ENCODE data around the gene F13B.
"Not testable (repeated sequence)": the region's sequence is repeated elsewhere in the genome, so short reads cannot be mapped to it uniquely, and the experiment has no call there.

Gene F13B

GRCh38 chr1:197036861-197037260 is 30.2 kb downstream of the F13B start:
- DNase-seq (ENCODE audit: insufficient read length) (no peak), FAIRE-seq (no peak)
- TF ChIP-seq TAF1 (IDR thresholded peaks at IDR 0.05; ENCODE audit: borderline replicate concordance, low read depth, low read length): no peak
- no peak for TF ChIP-seq POLR2A (IDR thresholded peaks at IDR 0.05; ENCODE audit: low read depth, low read length)
- no peak for TF ChIP-seq POLR2AphosphoS5 (IDR thresholded peaks at IDR 0.05; ENCODE audit: low read depth, low read length)

- FAIRE-seq; DNase-seq (ENCODE audit: insufficient read length): not testable (repeated sequence)
Observed at GRCh38 chr1:197034631-197035339, 32.3 kb downstream of the F13B start.

GRCh38 chr1:197029749-197030148 is 37.3 kb downstream of the F13B start:
- FAIRE-seq (no peak), DNase-seq (ENCODE audit: insufficient read length) (no peak)
- no peak for TF ChIP-seq POLR2A (IDR thresholded peaks at IDR 0.05; ENCODE audit: low read depth, low read length)
- TF ChIP-seq TAF1 (IDR thresholded peaks at IDR 0.05; ENCODE audit: borderline replicate concordance, low read depth, low read length): no peak
- no peak for TF ChIP-seq POLR2AphosphoS5 (IDR thresholded peaks at IDR 0.05; ENCODE audit: low read depth, low read length)

GRCh38 chr1:197027359-197027758 is 39.7 kb downstream of the F13B start:
- TF ChIP-seq TAF1 (IDR thresholded peaks at IDR 0.05; ENCODE audit: borderline replicate concordance, low read depth, low read length) (no peak), POLR2AphosphoS5 (IDR thresholded peaks at IDR 0.05; ENCODE audit: low read depth, low read length) (no peak), POLR2A (IDR thresholded peaks at IDR 0.05; ENCODE audit: low read depth, low read length) (no peak)
- FAIRE-seq (no peak), DNase-seq (ENCODE audit: insufficient read length) (no peak)

GRCh38 chr1:197024460-197024859 is 42.6 kb downstream of the F13B start:
- no peak for DNase-seq (ENCODE audit: insufficient read length)
- FAIRE-seq: no peak
- no peak for TF ChIP-seq TAF1 (IDR thresholded peaks at IDR 0.05; ENCODE audit: borderline replicate concordance, low read depth, low read length)
- no peak for TF ChIP-seq POLR2AphosphoS5 (IDR thresholded peaks at IDR 0.05; ENCODE audit: low read depth, low read length)
- no peak for TF ChIP-seq POLR2A (IDR thresholded peaks at IDR 0.05; ENCODE audit: low read depth, low read length)

GRCh38 chr1:197021716-197022115 is 45.3 kb downstream of the F13B start:
- no peak for FAIRE-seq

GRCh38 chr1:197017558-197018146 is 49.4 kb downstream of the F13B start:
- no peak for TF ChIP-seq POLR2A (IDR thresholded peaks at IDR 0.05; ENCODE audit: low read depth, low read length)
- TF ChIP-seq TAF1 (IDR thresholded peaks at IDR 0.05; ENCODE audit: borderline replicate concordance, low read depth, low read length): no peak
- no peak for TF ChIP-seq POLR2AphosphoS5 (IDR thresholded peaks at IDR 0.05; ENCODE audit: low read depth, low read length)
- DNase-seq (ENCODE audit: insufficient read length) (no peak), FAIRE-seq (no peak)

More at GRCh38 chr1:197021716-197022115, 45.3 kb downstream of the F13B start:
- no peak for TF ChIP-seq TAF1 (IDR thresholded peaks at IDR 0.05; ENCODE audit: borderline replicate concordance, low read depth, low read length)
- no peak for DNase-seq (ENCODE audit: insufficient read length)

- no peak for FAIRE-seq
Observed at GRCh38 chr1:197016751-197017150, 50.3 kb downstream of the F13B start.

GRCh38 chr1:197013234-197013633 is 53.8 kb downstream of the F13B start:
- no peak for DNase-seq (ENCODE audit: insufficient read length)
- no peak for FAIRE-seq
- TF ChIP-seq POLR2A (IDR thresholded peaks at IDR 0.05; ENCODE audit: low read depth, low read length) (no peak), POLR2AphosphoS5 (IDR thresholded peaks at IDR 0.05; ENCODE audit: low read depth, low read length) (no peak), TAF1 (IDR thresholded peaks at IDR 0.05; ENCODE audit: borderline replicate concordance, low read depth, low read length) (no peak)

More at GRCh38 chr1:197016751-197017150, 50.3 kb downstream of the F13B start:
- no peak for DNase-seq (ENCODE audit: insufficient read length)
- TF ChIP-seq TAF1 (IDR thresholded peaks at IDR 0.05; ENCODE audit: borderline replicate concordance, low read depth, low read length) (no peak), POLR2A (IDR thresholded peaks at IDR 0.05; ENCODE audit: low read depth, low read length) (no peak), POLR2AphosphoS5 (IDR thresholded peaks at IDR 0.05; ENCODE audit: low read depth, low read length) (no peak)

- TF ChIP-seq POLR2A (IDR thresholded peaks at IDR 0.05; ENCODE audit: low read depth, low read length): no peak
- no peak for TF ChIP-seq POLR2AphosphoS5 (IDR thresholded peaks at IDR 0.05; ENCODE audit: low read depth, low read length)
- TF ChIP-seq TAF1 (IDR thresholded peaks at IDR 0.05; ENCODE audit: borderline replicate concordance, low read depth, low read length): no peak
- FAIRE-seq (no peak), DNase-seq (ENCODE audit: insufficient read length) (no peak)
Observed at GRCh38 chr1:197011614-197012013, 55.4 kb downstream of the F13B start.

GRCh38 chr1:197008861-197009260 is 58.2 kb downstream of the F13B start:
- FAIRE-seq: no peak
- TF ChIP-seq POLR2AphosphoS5 (IDR thresholded peaks at IDR 0.05; ENCODE audit: low read depth, low read length) (no peak), TAF1 (IDR thresholded peaks at IDR 0.05; ENCODE audit: borderline replicate concordance, low read depth, low read length) (no peak), POLR2A (IDR thresholded peaks at IDR 0.05; ENCODE audit: low read depth, low read length) (no peak)
- DNase-seq (ENCODE audit: insufficient read length): no peak

GRCh38 chr1:197003132-197003531 is 63.9 kb downstream of the F13B start:
- DNase-seq (ENCODE audit: insufficient read length): no peak
- TF ChIP-seq POLR2AphosphoS5 (IDR thresholded peaks at IDR 0.05; ENCODE audit: low read depth, low read length) (no peak), TAF1 (IDR thresholded peaks at IDR 0.05; ENCODE audit: borderline replicate concordance, low read depth, low read length) (no peak), POLR2A (IDR thresholded peaks at IDR 0.05; ENCODE audit: low read depth, low read length) (no peak)
- no peak for FAIRE-seq

Measured in GM12892 (cell line).